ELF-1 (cell line): ENCODE measurements around the gene SPACA4.

Source experiments
- DNase-seq: peaks from one replicate; pipeline ENCODE4 v3.0.0-alpha.2; 2016; ENCODE audit warnings: low read depth, low spot score

The SPACA4 gene

DNA sequence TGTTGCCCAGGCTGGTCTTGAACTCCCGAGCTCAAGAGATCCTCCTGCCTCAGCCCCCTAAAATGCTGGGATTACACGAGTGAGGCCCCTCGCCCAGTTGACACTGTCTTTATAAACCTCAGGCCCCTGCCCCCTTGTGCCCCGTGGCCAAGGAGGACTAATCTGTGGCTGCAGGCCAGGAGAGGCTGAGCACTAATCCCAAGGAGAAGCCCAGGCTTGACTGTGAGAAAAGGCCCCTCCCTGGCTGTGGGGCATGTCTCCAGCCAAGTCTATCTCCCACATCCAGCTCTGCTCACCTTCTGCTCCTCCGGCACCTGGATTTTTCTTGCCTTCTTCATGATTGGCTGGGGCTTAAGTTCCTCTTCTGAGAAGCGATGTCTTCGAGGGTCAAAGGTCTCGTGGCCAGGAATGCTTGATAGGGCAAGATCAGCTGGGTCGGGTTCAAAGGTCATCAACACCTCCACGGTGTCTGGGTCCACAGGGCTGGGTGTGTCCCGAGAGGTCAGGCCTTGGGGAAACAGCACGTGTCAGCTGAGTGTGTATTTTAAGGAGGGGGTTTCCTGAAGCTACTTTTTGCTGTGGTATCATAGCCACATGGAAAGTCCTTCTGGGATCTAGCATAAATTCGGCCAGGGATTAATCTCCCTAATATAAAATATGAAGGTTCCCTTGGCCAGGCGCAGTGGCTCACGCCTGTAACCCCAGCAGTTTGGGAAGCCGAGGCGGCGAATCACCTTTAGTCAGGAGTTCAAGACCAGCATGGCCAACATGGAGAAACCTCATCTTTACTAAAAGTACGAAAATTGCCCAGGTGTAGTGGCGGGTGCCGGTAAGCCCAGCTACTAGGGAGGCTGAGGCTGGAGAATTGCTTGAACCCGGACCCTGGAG, 26.9 kb downstream of the SPACA4 start:
- peak; percentile 73 for DNase-seq

DNA sequence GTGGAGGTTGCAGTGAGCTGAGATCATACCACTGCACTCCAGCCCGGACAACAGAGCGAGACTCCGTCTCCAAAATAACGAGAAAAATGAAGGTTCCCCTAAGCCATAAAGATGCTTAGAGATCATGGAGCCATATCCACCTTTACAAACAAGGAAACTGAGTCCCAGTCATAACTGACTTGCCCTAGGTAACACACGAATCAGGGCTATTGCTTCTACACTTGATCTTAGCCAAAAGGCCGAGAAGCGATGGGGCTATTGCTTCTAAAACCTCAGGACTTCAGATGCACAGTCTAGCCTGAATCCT, 27.4 kb downstream of the SPACA4 start:
- no peak for DNase-seq

DNA sequence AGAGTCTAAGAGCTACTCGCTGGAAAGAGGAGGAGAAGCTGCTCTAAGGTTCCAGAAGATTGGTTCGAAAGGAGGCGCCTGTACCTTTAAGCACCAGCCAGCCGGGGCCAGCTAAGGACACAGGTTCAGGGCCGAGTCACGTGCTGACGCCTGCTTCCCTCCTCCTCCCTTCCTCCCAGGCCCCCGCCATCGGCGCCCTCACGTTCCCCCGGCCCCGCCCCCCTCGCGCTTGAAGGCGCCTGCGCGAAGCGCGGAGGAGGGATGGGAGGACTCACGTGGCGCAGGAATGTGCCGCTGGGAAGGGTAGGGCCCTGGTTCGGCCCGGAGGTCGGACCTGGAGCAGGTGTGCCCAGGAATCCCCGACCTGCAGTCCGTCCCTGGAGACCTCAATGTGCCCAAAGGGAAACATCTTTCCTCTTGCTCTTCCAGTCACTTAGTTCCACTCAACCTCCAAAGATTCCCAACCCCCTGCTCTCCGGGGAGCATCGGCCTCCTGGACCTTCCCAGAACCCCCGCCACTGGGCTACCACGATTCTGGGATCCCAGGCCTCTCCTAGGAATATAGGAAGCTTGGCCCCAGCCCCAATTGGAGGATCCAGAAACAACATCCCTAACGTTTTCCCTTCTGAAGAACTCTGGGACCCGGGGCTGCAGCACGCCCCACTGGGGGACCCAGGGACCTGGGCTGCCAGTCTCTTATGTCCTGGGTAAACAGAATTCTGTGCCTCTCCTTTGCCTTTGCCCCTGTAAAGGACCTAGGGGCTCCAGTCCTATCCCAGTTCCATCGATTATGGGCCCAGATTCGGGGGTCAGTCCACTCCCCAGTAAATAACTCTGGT, 28.1 kb downstream of the SPACA4 start:
- peak; percentile 97 for DNase-seq

DNA sequence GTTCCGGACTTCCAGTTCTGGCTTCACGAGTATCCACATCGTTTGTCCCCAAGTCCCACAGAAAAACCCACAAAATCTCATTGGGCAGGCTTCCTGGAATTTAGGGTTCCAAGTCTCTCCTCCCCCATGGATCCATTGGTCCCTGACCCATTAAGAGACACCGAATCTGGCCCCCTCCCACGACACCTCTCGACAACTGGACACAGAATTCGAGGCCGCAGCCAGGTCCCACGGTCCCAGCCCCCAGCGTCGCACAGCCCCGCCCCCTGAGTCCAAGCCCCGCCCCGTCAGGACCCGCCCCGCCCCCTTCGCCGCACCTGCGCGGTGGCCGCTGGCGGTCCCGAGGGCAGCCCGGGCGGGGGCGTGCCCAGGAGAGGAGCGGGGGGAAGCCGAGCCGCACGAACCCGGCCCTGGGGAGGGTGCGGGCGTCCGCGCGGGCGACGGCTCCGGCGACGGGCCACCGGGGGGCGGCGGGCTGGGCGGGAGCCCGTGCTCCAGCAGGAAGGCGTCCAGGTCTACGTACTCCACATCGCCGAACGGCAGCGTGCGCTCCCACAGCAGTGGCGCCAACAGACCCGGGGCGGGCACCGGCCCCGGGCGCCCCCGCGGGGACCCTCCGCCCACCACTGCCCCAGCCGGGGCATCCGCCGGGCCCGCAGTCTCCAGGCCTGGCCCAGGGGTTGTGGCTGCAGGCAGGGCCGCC, 28.9 kb downstream of the SPACA4 start:
- DNase-seq: no peak

DNA sequence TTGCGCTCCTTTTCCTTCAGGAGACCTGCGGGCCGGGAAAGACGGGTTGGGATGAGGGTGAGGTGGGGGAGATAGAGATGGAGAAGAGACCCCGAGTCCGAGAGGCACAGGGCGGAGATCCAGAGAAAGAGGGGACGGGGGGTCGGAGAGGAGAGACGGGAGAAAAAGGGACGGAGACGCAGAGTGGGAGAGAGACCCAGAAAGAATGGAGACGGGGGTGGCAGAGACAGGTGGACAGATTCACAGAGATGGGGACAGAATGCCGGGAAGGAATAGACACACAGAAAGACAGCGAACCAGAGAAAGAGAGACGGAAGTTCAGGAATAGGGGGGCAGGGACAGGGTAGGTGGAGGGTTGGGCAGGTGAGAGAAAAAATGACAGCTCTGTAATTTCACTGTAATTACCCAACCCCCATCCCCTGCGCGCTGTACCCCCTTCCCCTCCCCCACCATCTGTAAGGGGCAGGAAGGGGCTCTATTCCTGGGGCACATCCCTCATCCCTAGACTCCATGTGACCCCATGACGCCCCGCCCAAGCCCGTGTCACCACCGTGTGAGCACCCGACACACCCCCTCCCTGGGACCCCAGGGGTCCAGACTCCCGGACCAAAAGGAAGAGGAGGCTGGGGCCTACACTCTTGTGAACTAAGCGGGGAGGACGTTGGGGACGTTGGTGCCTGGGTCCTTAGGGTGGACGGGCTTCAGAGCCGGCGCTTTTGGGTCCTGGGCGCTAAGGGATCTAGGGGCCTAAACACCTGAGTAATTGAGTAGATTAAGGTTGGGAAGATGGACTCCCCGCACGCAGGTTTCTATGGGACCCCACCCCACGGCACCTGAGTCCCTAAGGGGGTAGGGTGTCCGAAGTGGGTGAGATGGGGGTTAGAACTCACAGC, 29.7 kb downstream of the SPACA4 start:
- no peak for DNase-seq

DNA sequence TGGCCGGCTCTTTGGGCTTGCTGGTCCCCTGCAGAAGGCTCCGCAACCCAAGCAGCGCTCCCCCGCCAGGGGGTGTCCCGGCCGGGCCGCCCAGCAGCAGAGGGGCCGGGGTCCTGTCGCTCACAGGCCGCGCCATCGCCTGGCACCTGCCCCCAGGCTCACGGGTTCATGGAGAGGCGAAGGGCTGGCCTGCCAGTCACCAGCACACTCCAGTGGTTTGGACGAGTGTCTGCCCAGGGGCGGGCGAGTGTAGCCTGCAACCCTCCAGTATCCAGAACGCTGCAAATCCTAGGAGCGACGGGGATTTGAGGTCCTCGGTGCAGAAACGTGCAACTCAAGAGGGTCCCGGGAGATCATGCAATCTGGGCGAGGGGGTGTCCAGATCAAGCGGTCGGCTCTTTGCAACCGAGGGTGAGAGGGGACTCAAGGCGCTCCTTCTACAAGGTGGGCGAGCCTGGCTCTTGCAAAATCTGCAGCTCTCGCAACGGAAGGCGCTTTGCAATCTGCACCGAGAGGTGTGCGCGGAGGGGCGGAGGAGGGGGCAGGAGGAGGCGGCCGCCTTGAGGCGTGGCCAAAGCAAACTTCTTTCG, 30.4 kb downstream of the SPACA4 start, which contains the start of gene DBP:
Gene DBP, minus strand, starts transcription at position 521 of the 590 bp plus-strand sequence. Its CDS starts 385 bp downstream, at position 136.
- DNase-seq: peak; percentile 77

DNA sequence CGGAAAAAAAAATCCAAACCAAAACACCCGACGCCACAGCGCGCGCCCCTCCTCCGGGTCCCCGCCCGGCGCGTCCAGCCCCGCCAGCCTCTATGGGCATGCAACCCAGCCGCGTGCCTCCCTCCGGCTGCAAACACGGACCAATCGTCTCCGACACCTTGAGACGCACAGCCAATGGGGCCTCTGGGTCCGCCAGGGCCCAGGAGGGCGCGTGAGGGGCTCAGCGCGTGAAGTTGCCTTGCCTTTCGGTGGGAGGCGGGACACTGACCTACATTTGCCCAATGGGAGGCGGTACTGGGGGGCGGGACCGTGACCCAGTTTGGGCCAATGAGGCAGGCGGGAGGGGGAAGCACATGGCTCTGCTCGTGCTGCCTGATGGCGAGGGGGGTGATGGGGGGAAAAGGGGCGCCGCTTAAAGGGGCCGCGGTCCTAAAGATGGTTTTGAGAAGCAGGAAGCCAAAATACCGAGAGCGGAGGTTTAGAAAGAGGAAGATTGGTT, 31.0 kb downstream of the SPACA4 start:
- DNase-seq: peak; percentile 99

DNA sequence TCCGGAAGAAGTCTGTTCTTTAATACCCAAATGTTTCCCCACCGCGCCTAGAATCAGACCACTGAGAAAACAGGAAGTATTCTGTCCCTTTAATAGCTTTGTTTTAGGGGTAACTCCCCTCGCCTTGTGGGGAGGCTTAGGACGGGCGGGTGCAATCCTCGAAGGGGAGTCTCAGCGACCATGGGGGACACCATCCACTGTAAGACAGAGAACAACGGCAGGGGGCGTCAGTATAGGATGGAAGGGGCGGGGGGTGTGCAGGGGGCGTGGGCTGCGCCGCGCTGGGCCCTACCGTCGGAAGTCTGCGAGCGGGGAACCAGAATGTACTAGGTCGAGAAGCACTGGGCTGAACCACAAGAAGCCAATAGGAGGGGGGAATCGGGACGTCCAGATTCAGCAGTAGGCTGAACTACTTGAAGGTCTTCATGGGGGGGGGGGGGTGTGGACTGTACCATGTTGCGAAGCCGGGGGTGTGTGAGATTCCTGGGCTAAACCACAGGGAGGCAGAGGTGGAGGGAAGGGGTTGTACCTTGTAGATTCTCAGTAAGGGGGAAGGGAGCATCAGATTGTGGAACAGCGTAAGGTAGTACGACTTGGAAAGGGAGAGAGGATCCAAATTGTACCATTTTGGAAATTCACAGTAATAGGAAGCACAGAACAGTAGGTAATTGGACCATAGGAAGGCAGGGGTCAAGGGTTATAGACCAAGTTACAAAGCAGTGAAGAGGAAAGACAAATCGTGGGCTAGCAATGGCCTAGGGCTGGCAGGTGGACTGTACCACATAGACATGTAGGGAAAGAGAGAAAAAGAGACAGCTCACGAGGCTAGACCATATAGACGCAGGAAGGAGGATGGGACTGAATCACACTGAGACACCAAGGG, 31.6 kb downstream of the SPACA4 start:
- peak; percentile 95 for DNase-seq

DNA sequence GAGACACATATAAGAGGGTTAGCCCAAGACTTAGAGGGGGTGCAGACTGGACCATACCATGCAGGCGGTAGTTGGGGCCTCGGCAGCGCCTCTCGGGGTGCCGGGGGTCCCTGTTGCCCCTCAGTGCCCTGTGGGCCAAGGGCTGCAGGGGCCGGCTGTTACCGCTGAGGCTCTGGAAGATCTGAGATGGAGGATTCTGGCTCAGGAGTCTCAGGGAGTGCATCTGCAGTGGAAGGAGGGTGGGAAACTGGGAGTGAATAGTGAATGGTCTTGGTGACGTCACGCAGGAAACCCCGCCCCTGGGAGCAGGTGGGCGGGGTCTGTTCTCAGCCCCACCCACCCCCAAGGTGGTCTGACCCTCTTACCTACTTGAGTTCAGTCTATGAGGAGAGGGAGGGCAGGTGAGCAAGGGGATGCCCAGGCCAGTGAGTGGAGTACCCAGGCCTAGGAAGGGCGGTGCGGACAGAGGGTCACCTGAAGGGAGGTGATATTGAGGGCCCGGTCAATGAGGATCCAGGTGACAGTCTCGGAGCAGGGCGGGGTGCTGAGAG, 32.4 kb downstream of the SPACA4 start:
- DNase-seq: peak; percentile 95

DNA sequence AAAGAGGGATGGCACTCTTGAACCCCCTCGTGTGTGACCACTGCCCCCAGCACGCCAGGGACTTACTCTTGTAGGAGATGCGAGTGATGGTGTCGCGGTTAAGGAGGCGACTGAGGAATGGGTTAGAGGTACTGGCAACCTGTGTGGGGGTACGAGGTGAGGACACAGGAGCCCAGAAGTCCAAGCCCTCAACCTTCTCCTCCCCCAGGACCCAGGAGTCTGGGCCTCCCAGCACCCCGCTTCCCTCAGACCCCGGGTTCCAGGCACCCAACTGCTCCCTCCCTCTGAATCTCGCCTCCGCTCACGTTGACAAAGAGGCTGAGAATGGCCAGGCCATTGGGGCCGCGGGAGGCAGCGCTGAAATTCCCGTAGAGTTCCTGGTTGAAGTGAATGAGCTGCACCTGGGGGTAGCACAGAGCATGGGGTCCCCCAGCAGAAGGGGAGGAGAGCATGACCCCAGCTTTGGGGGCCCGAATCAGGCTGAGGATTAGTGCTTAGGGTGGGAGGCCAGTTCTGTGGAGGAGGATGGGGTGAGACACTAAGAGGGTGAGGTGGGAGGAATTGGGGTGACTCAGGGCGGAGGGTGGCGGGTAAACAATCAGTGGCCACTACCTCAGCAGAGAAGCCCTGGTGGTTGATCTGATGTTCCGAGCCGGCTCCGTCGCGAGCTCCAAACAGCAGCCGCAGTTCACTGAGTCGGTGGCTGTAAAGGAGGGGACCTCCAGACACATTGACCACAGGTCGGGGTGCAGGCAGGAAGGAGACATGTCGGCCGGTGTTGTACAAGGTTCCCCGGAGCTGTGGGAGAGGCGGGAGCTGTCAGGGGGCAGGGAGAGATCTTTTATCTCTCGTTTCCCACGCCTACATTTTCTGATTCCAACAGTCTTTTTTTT, 33.2 kb downstream of the SPACA4 start:
- peak; percentile 41 for DNase-seq

DNA sequence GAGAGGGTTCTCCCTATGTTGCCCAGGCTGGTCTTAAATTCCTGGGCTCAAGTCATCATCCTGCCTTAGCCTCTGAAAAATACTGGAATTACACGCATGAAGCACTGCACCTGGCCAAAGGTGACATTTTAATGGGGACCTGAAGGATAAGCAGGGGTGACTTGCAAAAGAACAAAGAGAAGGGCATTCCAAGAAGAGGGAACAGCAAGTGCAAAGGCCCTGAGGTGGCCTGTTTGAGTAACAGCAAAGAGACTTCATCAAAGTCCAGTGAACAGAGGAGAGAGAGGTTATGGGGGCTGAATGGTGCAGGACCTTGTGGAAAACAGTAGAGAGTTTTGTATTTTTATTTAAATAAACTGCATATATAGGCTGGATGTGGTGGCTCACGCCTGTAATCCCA, 35.3 kb downstream of the SPACA4 start:
- DNase-seq: no peak

DNA sequence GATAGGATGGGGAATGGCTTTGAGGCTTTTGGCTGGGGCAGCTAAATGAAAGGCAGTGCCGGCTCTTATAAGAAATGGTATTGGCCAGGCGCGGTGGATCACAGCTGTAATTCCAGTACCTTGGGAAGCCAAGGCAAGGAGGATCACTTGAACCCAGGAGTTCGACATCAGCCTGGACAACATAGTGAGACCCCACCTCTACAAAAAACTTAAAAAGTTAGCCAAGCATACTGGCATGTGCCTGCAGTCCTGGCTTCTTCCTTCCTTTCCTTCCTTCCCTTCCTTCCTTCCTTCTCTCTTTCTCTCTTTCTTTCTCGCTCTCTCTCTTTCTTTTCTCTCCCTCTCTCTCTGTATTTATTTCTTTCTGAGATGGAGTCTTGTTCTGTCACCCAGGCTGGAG, 36.3 kb downstream of the SPACA4 start:
- no peak for DNase-seq

DNA sequence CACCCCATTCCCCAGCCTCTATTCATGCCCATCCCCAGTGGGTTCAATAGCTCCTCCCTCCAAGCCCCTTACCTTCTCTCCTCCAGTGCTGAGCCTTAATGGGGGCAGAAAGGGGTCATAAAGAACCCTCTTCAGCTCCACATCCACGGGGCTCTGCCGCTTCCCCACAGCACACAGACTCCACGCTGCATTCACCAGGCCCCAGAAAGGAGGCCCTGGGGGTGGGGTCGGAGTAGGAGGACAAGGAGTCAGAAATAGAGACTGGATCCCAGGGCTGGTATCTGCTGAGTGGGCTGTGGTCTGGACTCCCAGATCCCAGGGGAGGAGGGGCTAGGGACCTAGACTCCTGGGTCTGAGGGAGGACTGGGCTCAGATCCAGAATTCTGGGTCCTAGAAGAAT, 37.8 kb downstream of the SPACA4 start:
- DNase-seq: no peak

DNA sequence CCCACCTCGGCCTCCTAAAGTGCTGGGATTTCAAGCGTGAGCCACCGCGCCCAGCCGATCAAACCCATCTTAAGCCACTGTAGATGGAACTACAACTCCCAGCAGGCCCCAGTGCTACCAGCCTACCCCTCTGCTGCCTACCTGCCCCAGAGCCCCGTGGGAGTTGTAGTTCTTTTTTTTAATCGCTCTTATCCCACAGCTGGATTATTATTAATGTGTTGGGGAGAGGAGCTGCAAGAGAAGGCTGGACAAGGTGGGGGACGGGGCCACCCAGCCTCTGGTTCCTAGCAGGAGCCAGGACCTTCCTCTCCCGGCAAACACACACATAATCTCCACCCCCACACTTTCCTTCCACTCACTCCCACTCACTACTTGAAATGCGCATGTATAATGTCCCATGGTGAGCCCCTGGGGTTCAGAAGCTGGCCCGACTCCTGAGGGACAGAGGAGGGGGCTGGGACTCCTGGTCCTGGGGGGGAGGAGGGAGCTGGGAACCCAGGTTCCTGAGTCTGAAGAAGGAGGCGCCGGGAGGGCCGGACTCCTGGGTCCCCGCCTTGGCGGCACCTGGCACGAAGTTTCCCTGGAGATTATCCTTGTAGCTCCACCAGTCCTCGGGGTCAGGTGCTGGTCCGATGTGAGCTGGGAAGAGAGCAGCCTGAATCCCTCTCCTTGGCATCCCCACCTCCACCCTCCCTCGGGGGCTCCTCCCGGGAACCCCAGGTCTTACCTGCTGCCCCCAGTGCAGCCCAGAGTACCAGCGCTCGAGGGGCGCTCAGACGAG, 38.5 kb downstream of the SPACA4 start:
- DNase-seq: peak; percentile 85

DNA sequence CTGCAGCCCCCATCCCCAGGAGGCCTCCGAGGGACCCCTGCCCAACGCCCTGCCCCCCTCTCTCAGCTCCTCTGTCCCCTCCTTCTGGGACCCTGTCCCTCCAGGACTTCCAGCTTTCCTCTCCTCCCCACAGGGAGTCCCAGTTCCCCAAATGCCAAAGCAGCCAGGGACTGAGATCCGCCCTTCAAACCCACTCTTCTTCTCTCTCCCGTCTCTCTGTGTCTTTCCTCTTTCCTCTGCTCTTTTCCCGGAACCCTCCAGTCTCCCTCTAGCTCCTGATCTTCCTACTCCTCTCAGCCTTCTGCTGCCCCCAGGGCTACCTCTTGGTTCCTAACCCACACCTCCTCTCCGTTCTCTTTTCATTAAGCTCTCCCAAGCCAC, 39.1 kb downstream of the SPACA4 start:
- peak; percentile 73 for DNase-seq

DNA sequence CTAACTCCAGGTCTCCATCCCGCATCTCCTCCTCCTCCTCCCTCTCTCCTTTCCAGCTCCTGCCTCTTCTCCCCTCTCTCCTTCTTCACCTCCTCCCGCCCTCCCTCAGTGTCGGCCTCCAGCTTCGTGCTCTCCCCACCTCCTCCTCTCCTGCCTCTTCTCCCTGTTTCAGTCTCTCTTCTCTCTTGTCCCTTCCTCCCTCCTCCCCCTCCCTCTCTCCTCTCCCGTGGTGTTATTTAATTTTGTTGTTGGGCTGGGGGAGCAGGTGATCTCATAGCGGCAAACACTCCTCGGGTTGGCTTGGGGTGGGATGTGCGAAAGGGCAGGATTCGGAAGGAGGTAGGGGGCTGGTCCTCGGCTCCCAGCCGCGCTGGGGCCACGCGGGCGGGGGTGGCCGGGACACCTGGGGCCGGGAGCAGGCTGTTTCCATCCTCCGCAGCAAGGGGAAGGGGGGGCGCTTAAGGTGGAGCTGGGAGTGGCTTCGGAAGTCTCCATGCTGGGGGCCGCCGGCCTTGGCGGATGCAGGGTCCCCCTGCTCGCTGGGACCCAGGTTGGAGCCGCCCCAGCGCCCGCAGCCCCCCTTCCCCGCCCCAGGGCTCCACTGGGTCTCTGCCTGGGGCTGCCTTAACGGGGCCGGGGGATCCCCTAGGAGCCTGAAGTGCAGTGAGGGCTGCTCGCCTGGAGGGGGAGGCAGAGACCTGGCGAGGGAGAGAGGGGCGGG, 39.6 kb downstream of the SPACA4 start, which contains the start of gene CA11:
Gene CA11, minus strand, starts transcription at position 187 of the 721 bp plus-strand sequence. CDS start 555 bp downstream, outside the sequence.
- DNase-seq: peak; percentile 90
